IMR-90 (cell line): ENCODE results near the gene UQCRFS1. TPM values are rescaled to one million over a fixed set of nuclear protein-coding genes. Genes with fewer than 3 reads are reported as not detected.

Experiments
- ATAC-seq: fragments of 200-7000 bp; cut with Tn5 transposase; 2 replicates; pipeline ENCODE4 v1.9.1; 2020; ENCODE audit warnings: low read depth, mild to moderate bottlenecking, moderate library complexity
- BruUV-seq: library from RNA; stranded (reverse); fragments of 400-500 nt; replicated peaks from 2 replicates; lab custom pipeline; 2021; lab: Mats Ljungman, UMichigan
- CTCF ChIA-PET: fragments of 300-600 bp; formaldehyde crosslinking; extraction: SDS; loops from one replicate; lab custom pipeline; 2021; ENCODE audit warnings: antibody characterized with exemption; lab: Yijun Ruan, JAX
- POLR2A ChIA-PET: fragments of 300-600 bp; sonication (Branson Sonifier 250); formaldehyde crosslinking; loops from one replicate; lab custom pipeline; 2022; ENCODE audit warnings: antibody characterized with exemption; ENCODE audit not compliant: unreplicated experiment; lab: Charles Lee
- DNase-seq: peaks from one replicate; pipeline ENCODE4 v3.0.0; 2013
- H2AFZ ChIP-seq: replicated peaks from 2 replicates; pipeline ENCODE3; 2013; ENCODE audit warnings: low read length, mild to moderate bottlenecking; ENCODE audit not compliant: poor library complexity
- H2AK5ac ChIP-seq: 2 replicates; pipeline ENCODE4 v1.6.1; 2013; ENCODE audit warnings: low read depth, low read length, inconsistent platforms
- H2AK9ac ChIP-seq: replicated peaks from 2 replicates; pipeline ENCODE3; 2013; ENCODE audit warnings: mild to moderate bottlenecking, low read depth, low read length, moderate library complexity; ENCODE audit not compliant: poor library complexity
- H2BK120ac ChIP-seq: 2 replicates; pipeline ENCODE4 v1.6.1; 2013; ENCODE audit warnings: low read depth, low read length, inconsistent platforms
- H2BK15ac ChIP-seq: 3 replicates; pipeline ENCODE4 v1.6.1; 2013; ENCODE audit warnings: low read depth, low read length, inconsistent platforms
- H2BK20ac ChIP-seq: 2 replicates; pipeline ENCODE4 v1.6.1; 2013; ENCODE audit warnings: low read depth, mild to moderate bottlenecking, inconsistent platforms, low read length, moderate library complexity
- H2BK5ac ChIP-seq: 2 replicates; pipeline ENCODE4 v1.6.1; 2013; ENCODE audit warnings: mild to moderate bottlenecking, low read depth, low read length, inconsistent platforms; ENCODE audit not compliant: poor library complexity, severe bottlenecking
- H3K14ac ChIP-seq: replicated peaks from 2 replicates; pipeline ENCODE4 v1.6.1; 2013; ENCODE audit warnings: low read depth, low read length, inconsistent platforms
- H3K18ac ChIP-seq: 2 replicates; pipeline ENCODE4 v1.6.1; 2013; ENCODE audit warnings: low read depth, low read length, control low read depth
- H3K23ac ChIP-seq: 2 replicates; pipeline ENCODE4 v1.6.1; 2013; ENCODE audit warnings: low read depth, low read length, inconsistent platforms
- H3K27ac ChIP-seq: 2 replicates; pipeline ENCODE4 v1.5.1; 2013; ENCODE audit warnings: mild to moderate bottlenecking, control low read depth, low read length; ENCODE audit not compliant: insufficient read depth
- H3K27me3 ChIP-seq: 2 replicates; pipeline ENCODE4 v1.6.1; 2013; ENCODE audit warnings: low read length; ENCODE audit not compliant: control insufficient read depth, insufficient read depth
- H3K36me3 ChIP-seq: 2 replicates; pipeline ENCODE4 v1.6.1; 2013; ENCODE audit warnings: low read length, mixed read lengths; ENCODE audit not compliant: control insufficient read depth, insufficient read depth
- H3K4ac ChIP-seq: 2 replicates; pipeline ENCODE4 v1.6.1; 2013; ENCODE audit warnings: low read depth, low read length, inconsistent platforms
- H3K4me1 ChIP-seq: 2 replicates; pipeline ENCODE4 v1.6.1; 2013; ENCODE audit warnings: low read length, mixed read lengths; ENCODE audit not compliant: control insufficient read depth, insufficient read depth
- H3K4me2 ChIP-seq: 2 replicates; pipeline ENCODE4 v1.6.1; 2013; ENCODE audit warnings: low read depth, mild to moderate bottlenecking, control low read depth, low read length, moderate library complexity
- H3K4me3 ChIP-seq: 2 replicates; pipeline ENCODE4 v1.5.1; 2013; ENCODE audit warnings: low read depth, mild to moderate bottlenecking, control low read depth, low read length, moderate library complexity; ENCODE audit not compliant: insufficient read depth
- H3K56ac ChIP-seq: 2 replicates; pipeline ENCODE4 v1.6.1; 2013; ENCODE audit warnings: low read length, inconsistent platforms; ENCODE audit not compliant: insufficient read depth; ENCODE audit errors: extremely low read depth
- H3K79me1 ChIP-seq, 2 experiments: 2 replicates each; pipeline ENCODE4 v1.6.1; 2013; ENCODE audit warnings: low read length in 2 of 2, inconsistent platforms in 1 of 2, low read depth in 1 of 2
- H3K9ac ChIP-seq: 2 replicates; pipeline ENCODE4 v1.6.1; 2013; ENCODE audit warnings: low read depth, low read length, control low read depth
- H3K9me1 ChIP-seq: 2 replicates; pipeline ENCODE4 v1.6.1; 2013; ENCODE audit warnings: low read length, inconsistent platforms; ENCODE audit not compliant: insufficient read depth
- H3K9me3 ChIP-seq: 2 replicates; pipeline ENCODE4 v1.6.1; 2013; ENCODE audit warnings: low read length; ENCODE audit not compliant: control insufficient read depth, insufficient read depth
- H4K20me1 ChIP-seq: 2 replicates; pipeline ENCODE4 v1.6.1; 2013; ENCODE audit warnings: low read length, inconsistent platforms; ENCODE audit not compliant: insufficient read depth
- H4K5ac ChIP-seq: 2 replicates; pipeline ENCODE4 v1.6.1; 2013; ENCODE audit warnings: mild to moderate bottlenecking, low read depth, low read length, control low read depth
- H4K8ac ChIP-seq, 2 experiments: 2 replicates each; pipeline ENCODE4 v1.6.1; 2013; ENCODE audit warnings: low read depth in 2 of 2, low read length in 2 of 2, control low read depth in 1 of 2, inconsistent platforms in 1 of 2
- H4K91ac ChIP-seq: 2 replicates; pipeline ENCODE4 v1.6.1; 2013; ENCODE audit warnings: low read depth, low read length, inconsistent platforms; ENCODE audit not compliant: insufficient read depth
- BHLHE40 ChIP-seq: fragments of 150-350 bp; IDR thresholded peaks from 2 replicates; pipeline ENCODE4 v1.6.1; 2016; ENCODE audit warnings: mild to moderate bottlenecking, low read depth, low read length
- MAZ ChIP-seq: IDR thresholded peaks from 2 replicates; pipeline ENCODE4 v1.6.1; 2012; ENCODE audit warnings: low read depth, mild to moderate bottlenecking, low read length, improper control_type of control experiment, moderate library complexity, borderline replicate concordance
- RAD21 ChIP-seq: IDR thresholded peaks from 2 replicates; pipeline ENCODE4 v1.6.1; 2012; ENCODE audit warnings: low read length, improper control_type of control experiment
- WGBS, 2 experiments: methylation state at CpG; one replicate each; pipeline versions ENCODE4 v1.1.5 to v1.1.7; 2013; ENCODE audit warnings: missing lambda C conversion rate in 2 of 2; ENCODE audit not compliant: insufficient read length in 1 of 2; ENCODE audit errors: extremely low coverage in 2 of 2; 5-methylcytosine and 5-hydroxymethylcytosine counted together
- dilution Hi-C: fragments of 300-500 bp; cut with HindIII; formaldehyde crosslinking; loops from one replicate; pipeline ENCODE4 v1.14.3; 2018; ENCODE audit warnings: low sequenced_read_pairs; ENCODE audit not compliant: unreplicated experiment
- in situ Hi-C: fragments of 300-500 bp; cut with MboI; formaldehyde crosslinking; loops from 3 replicates; pipeline ENCODE4 v1.14.3; 2019; ENCODE audit warnings: low sequenced_read_pairs, inconsistent platforms, mixed read lengths
- intact Hi-C: fragments of 100-400 bp; cut with micrococcal nuclease; formaldehyde crosslinking; loops from 2 replicates; pipeline ENCODE4 v1.10.0; 2022
- polyA plus RNA-seq, 3 experiments: library from polyadenylated mRNA; depleted of rRNA; stranded (reverse); fragments of >200 nt; gene quantifications; 2 replicates each; pipeline ENCODE4 v1.2.3, GENCODE V29; 2012; ENCODE audit warnings: low replicate concordance in 1 of 3
- total RNA-seq: library from RNA; depleted of rRNA; stranded (reverse); fragments of >200 nt; gene quantifications from 2 replicates; pipeline ENCODE4 v1.2.3, GENCODE V29; 2012
- TF ChIP-seq, protein P1 (sequence below): fragments of 150-350 bp; IDR thresholded peaks from 2 replicates; pipeline ENCODE4 v1.6.1; 2016; ENCODE audit warnings: low read depth, mild to moderate bottlenecking, low read length, moderate library complexity, borderline replicate concordance

UQCRFS1 gene
- total and polyA plus RNA-seq, 2 of the 4 experiments (the other 2 are of a cell fraction) = 37.1 to 43.8 TPM

DNA sequence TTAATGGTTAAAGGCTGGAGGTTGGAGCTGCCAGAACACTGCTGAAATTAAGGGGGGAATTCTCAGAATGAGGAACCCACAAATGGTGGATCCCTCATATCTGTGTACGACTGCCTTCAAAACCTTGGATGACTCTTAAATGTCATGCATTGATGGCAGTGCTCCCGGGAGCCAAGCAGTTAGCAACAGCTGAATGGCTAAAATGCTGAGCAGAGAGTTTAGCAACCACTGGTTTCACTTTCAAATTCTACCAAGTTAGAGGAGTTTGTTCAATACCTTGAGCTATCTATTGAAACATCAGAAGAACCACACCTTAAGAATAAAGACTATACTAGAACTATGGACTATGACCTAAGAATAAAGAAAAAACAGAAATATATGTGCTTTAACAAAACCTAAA, 41.4 kb downstream of the UQCRFS1 start:
- no TSS peak for BruUV-seq
- Histone ChIP-seq H3K27ac (no peak overlapping the region), H3K23ac (no peak overlapping the region), H3K36me3 (no peaks in the 10 kb centered on the region), H2BK20ac (no peak overlapping the region), H3K27me3 (no peaks in the 10 kb centered on the region), H4K91ac (no peak overlapping the region), H2BK15ac (no peak overlapping the region), H4K20me1 (no peaks in the 10 kb centered on the region), H2AK9ac (no peak overlapping the region), H3K4me3 (no peak overlapping the region), H3K4ac (no peak overlapping the region), H4K8ac (no peak overlapping the region), H3K18ac (no peak overlapping the region), H3K9ac (no peak overlapping the region), H2AFZ (no peak overlapping the region), H3K9me3 (no peaks in the 10 kb centered on the region), H3K14ac (no peak overlapping the region), H3K9me1 (no peaks in the 10 kb centered on the region), H3K4me2 (no peak overlapping the region), H2BK5ac (no peak overlapping the region), H3K4me1 (no peaks in the 10 kb centered on the region), H3K79me1 (no peaks in the 10 kb centered on the region), H2AK5ac (no peak overlapping the region), H3K56ac (no peak overlapping the region), H2BK120ac (no peak overlapping the region), H4K5ac (no peak overlapping the region)
- in situ Hi-C loops (no loop called here), intact Hi-C loops (no loop called here), dilution Hi-C loops (no loop called here)
- DNase-seq (no peak), ATAC-seq (no peak)
- ChIA-PET POLR2A (no interaction called here), CTCF (no interaction called here)
- WGBS, 2 experiments = 80% methylated on average over 1 of the region's 2 CpGs; no CpG with 5 or more reads in 1 of the 2 experiments
- TF ChIP-seq MAZ (no peak), RAD21 (no peak), BHLHE40 (no peak)
- TF ChIP-seq, protein P1, sequence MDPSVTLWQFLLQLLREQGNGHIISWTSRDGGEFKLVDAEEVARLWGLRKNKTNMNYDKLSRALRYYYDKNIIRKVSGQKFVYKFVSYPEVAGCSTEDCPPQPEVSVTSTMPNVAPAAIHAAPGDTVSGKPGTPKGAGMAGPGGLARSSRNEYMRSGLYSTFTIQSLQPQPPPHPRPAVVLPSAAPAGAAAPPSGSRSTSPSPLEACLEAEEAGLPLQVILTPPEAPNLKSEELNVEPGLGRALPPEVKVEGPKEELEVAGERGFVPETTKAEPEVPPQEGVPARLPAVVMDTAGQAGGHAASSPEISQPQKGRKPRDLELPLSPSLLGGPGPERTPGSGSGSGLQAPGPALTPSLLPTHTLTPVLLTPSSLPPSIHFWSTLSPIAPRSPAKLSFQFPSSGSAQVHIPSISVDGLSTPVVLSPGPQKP = no peak
